Lower leg skin (tissue), 4 donors: ENCODE data around the gene NRTN. TPM values are rescaled to one million over a fixed set of nuclear protein-coding genes. Genes with fewer than 3 reads are reported as not detected.
"Not testable (repeated sequence)": the region's sequence is repeated elsewhere in the genome, so short reads cannot be mapped to it uniquely, and the experiment has no call there.

Source experiments
- DNase-seq, 2 donors: peaks; one replicate each; pipeline ENCODE4 v3.0.0-alpha.2; 2019; ENCODE audit warnings: low spot score in 2 of 2
- H3K4me3 ChIP-seq: fragments of 200-600 bp; sonication (generic); 2 replicates; pipeline ENCODE4 v1.5.1; 2017; ENCODE audit warnings: mild to moderate bottlenecking, low read depth; ENCODE audit not compliant: poor library complexity, severe bottlenecking
- POLR2A ChIP-seq, 2 donors: fragments of 450-650 bp; IDR thresholded peaks; one replicate each; pipeline ENCODE4 v1.6.1; 2016 to 2017; ENCODE audit warnings: antibody characterized with exemption in 2 of 2, mild to moderate bottlenecking in 1 of 2, moderate library complexity in 1 of 2
- WGBS, 2 donors: methylation state at CpG; one replicate each; pipeline ENCODE4 v1.1.5; 2018; 5-methylcytosine and 5-hydroxymethylcytosine counted together
- intact Hi-C: fragments of 100-400 bp; cut with DNase I; formaldehyde crosslinking; loops from one replicate; pipeline ENCODE4 v1.15.0; 2023; ENCODE audit warnings: low total_unique reads
- total RNA-seq, 4 donors: library from RNA; depleted of rRNA; stranded (reverse); fragments of >200 nt; gene quantifications; one replicate each; pipeline ENCODE4 v1.1.0, GENCODE V29; 2016
- TF ChIP-seq, protein P1 (sequence below), 3 donors: fragments of 450-650 bp; IDR thresholded peaks; one replicate each; pipeline ENCODE4 v1.5.1; 2016; ENCODE audit warnings: antibody characterized with exemption in 3 of 3, mild to moderate bottlenecking in 3 of 3, moderate library complexity in 2 of 3

NRTN gene
- total RNA-seq, 4 donors from 2014 or later: 6.5 to 7.9 (median 7.2) TPM

GRCh38 chr19:5773276-5773675 is 31.6 kb upstream of the NRTN start:
- intact Hi-C loops: no loop called here
- no peak for DNase-seq
- H3K4me3 ChIP-seq: no peak overlapping the region
- WGBS, 2 donors: 83 to 85% methylated on average over 5 of the region's 5 CpGs
- TF ChIP-seq POLR2A (IDR thresholded peaks at IDR 0.05): no peak
- TF ChIP-seq, protein P1, sequence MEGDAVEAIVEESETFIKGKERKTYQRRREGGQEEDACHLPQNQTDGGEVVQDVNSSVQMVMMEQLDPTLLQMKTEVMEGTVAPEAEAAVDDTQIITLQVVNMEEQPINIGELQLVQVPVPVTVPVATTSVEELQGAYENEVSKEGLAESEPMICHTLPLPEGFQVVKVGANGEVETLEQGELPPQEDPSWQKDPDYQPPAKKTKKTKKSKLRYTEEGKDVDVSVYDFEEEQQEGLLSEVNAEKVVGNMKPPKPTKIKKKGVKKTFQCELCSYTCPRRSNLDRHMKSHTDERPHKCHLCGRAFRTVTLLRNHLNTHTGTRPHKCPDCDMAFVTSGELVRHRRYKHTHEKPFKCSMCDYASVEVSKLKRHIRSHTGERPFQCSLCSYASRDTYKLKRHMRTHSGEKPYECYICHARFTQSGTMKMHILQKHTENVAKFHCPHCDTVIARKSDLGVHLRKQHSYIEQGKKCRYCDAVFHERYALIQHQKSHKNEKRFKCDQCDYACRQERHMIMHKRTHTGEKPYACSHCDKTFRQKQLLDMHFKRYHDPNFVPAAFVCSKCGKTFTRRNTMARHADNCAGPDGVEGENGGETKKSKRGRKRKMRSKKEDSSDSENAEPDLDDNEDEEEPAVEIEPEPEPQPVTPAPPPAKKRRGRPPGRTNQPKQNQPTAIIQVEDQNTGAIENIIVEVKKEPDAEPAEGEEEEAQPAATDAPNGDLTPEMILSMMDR (IDR thresholded peaks at IDR 0.05): no peak

DNA sequence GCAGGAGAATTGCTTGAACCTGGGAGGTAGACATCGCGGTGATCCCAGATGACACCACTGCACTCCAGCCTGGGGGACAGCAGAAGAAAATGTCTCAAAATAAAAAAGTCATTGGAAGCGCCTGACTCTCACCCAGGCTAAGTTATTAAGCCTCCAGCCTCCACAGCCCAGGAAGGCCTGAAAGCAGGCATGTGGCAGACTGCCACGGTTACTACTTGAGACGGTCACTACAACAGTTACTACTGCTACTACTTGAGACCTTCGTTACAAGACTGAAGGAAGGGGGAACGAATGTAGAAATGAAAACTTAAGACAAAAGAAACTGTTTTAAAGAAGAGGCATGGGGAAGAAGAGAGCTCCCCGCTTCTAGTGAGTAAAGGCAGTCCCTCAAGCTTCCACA is 29.9 kb upstream of the NRTN start:
- DNase-seq: no peak
- WGBS, 2 donors: 73 to 78% methylated on average over 8 of the region's 8 CpGs
- TF ChIP-seq, protein P1 (IDR thresholded peaks at IDR 0.05): no peak
- TF ChIP-seq POLR2A (IDR thresholded peaks at IDR 0.05): no peak
- no peak overlapping the region for H3K4me3 ChIP-seq
- intact Hi-C loops: no loop called here

DNA sequence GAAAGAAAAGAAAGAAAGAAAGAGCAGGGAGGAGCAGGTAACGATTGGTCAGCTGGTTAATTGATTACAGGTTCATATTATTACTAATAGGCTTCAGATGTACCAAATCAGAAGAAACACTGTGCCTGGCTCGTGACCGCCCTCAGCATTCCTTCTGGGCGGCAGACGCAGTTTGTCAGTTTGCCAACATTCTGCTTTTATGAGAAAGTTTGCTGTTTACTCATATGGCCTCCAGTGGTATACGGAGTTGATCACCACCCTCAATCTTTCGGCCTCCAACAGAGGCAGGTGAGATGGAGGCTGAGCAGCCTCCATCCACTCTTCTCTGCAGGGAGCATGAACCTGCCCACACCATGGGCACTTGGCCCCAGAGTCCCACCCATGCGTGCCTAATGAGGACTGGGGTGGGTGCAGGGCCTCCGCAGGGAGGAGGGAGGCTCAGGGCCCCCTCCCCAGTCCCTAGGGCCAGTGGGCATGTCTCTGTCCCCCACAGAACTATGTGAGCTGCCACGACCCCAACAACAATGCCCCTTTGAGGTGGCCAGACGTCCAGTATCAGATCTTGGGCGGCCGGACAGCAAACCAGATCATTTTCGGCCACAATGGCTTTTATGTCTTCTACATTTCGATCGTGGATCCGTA is 29.1 kb upstream of the NRTN start:
- TF ChIP-seq, protein P1 (IDR thresholded peaks at IDR 0.05): no peak
- TF ChIP-seq POLR2A (IDR thresholded peaks at IDR 0.05): no peak
- no peak for DNase-seq
- H3K4me3 ChIP-seq: no peak overlapping the region
- 58 to 63% methylated on average over 16 to 17 of the region's 17 CpGs for WGBS, 2 donors
- intact Hi-C loops: no loop called here

DNA sequence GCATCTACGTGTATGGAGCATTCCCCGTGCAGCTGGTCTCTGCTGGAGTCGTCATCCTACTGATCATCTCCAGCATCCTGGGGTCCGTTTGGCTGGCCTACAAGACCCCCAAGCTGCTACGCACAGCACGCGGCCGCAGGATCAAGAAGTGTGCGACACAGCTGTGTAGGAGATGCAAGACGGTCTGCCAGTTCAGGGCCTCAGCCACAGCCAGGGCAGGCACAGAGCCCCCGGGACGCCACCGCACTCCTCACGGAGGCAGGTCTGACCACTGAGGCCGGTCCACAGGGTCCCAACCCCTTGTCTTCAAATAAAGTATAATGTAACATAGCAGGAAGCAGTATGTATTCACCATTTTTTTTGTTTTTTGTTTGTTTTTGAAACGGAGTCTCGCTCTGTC is 26.5 kb upstream of the NRTN start:
- intact Hi-C loops: no loop called here
- TF ChIP-seq, protein P1 (IDR thresholded peaks at IDR 0.05): no peak
- TF ChIP-seq POLR2A (IDR thresholded peaks at IDR 0.05): no peak
- 81 to 86% methylated on average over 17 of the region's 17 CpGs for WGBS, 2 donors
- H3K4me3 ChIP-seq: no peak overlapping the region
- no peak for DNase-seq

- intact Hi-C loops: not testable (repeated sequence)
- 74 to 79% methylated on average over 11 of the region's 11 CpGs for WGBS, 2 donors
Measured at GRCh38 chr19:5780916-5781315, 24.0 kb upstream of the NRTN start.

GRCh38 chr19:5782322-5782721 is 22.5 kb upstream of the NRTN start:
- 84 to 85% methylated on average over 9 of the region's 9 CpGs for WGBS, 2 donors
- intact Hi-C loops: no loop called here
- no peak for TF ChIP-seq POLR2A (IDR thresholded peaks at IDR 0.05)
- TF ChIP-seq, protein P1 (IDR thresholded peaks at IDR 0.05): no peak
- no peak for DNase-seq
- H3K4me3 ChIP-seq: no peak overlapping the region

More at GRCh38 chr19:5780916-5781315, 24.0 kb upstream of the NRTN start:
- not testable (repeated sequence) for H3K4me3 ChIP-seq, DNase-seq
